Erythroblast (primary cell): Measurements from ENCODE around the gene SV2C.

ENCODE experiments used
- GATA1 ChIP-seq: IDR thresholded peaks from 2 replicates; pipeline ENCODE4 v1.6.1; 2011; ENCODE audit warnings: low read depth, mild to moderate bottlenecking, control low read depth, low read length, moderate library complexity
- POLR2A ChIP-seq: IDR thresholded peaks from 2 replicates; pipeline ENCODE4 v1.6.1; 2011; ENCODE audit warnings: mild to moderate bottlenecking, low read length

- TF ChIP-seq POLR2A (no peak), GATA1 (no peak)
Observed at GRCh38 chr5:76192837-76193236, 109.7 kb downstream of the SV2C start.
